SJSA1 (cell line): ENCODE data around the gene CCDC117. TPM values are rescaled to one million over a fixed set of nuclear protein-coding genes. Genes with fewer than 3 reads are reported as not detected.
"Not testable (repeated sequence)": the region's sequence is repeated elsewhere in the genome, so short reads cannot be mapped to it uniquely, and the experiment has no call there.

Experiments used
- DNase-seq, 2 experiments: peaks; one replicate each; pipeline ENCODE4 v3.0.0-alpha.2; 2015 to 2020; ENCODE audit warnings: low spot score in 2 of 2, low read depth in 1 of 2
- H3K27ac ChIP-seq: fragments of 250-450 bp; sonication (Bioruptor Pico); 2 replicates; pipeline ENCODE4 v1.5.1; 2020; ENCODE audit warnings: mild to moderate bottlenecking, moderate library complexity
- H3K27me3 ChIP-seq: fragments of 250-450 bp; sonication (Bioruptor Pico); replicated peaks from 2 replicates; pipeline ENCODE4 v1.5.1; 2020; ENCODE audit warnings: mild to moderate bottlenecking, moderate library complexity
- H3K36me3 ChIP-seq: fragments of 250-450 bp; sonication (Bioruptor Pico); 2 replicates; pipeline ENCODE4 v1.5.1; 2020; ENCODE audit warnings: mild to moderate bottlenecking
- H3K4me1 ChIP-seq: fragments of 250-450 bp; sonication (Bioruptor Pico); replicated peaks from 2 replicates; pipeline ENCODE4 v1.6.1; 2021; ENCODE audit warnings: mild to moderate bottlenecking
- H3K4me3 ChIP-seq: fragments of 250-450 bp; sonication (Bioruptor Pico); 2 replicates; pipeline ENCODE4 v1.5.1; 2020; ENCODE audit warnings: mild to moderate bottlenecking
- H3K9me3 ChIP-seq: fragments of 250-450 bp; sonication (Bioruptor Pico); replicated peaks from 2 replicates; pipeline ENCODE4 v1.5.1; 2020; ENCODE audit warnings: mild to moderate bottlenecking
- total RNA-seq: library from RNA; depleted of rRNA; stranded (reverse); fragments of >200 nt; shearing (Covaris generic); gene quantifications from 2 replicates; pipeline ENCODE4 v1.2.3, GENCODE V29; 2014

The CCDC117 gene
- total RNA-seq, 1 experiment from 2014 or later, result 60.0 TPM

GRCh38 chr22:28819253-28820096, 47.0 kb downstream of the CCDC117 start:
- Histone ChIP-seq H3K36me3 (no peaks in the 10 kb centered on the region; the same call in 1 of the 2 replicates), H3K4me1 (no peaks in the 10 kb centered on the region), H3K27me3 (no peaks in the 10 kb centered on the region), H3K27ac (no peak overlapping the region), H3K9me3 (no peaks in the 10 kb centered on the region), H3K4me3 (no peak overlapping the region)
- DNase-seq, result no peak

GRCh38 chr22:28820885-28821284, 48.4 kb downstream of the CCDC117 start:
- no peaks in the 10 kb centered on the region for H3K27me3 ChIP-seq
- H3K4me3 ChIP-seq, result no peak overlapping the region
- DNase-seq, result no peak
- H3K36me3 ChIP-seq, result no peaks in the 10 kb centered on the region
- no peaks in the 10 kb centered on the region for H3K9me3 ChIP-seq
- H3K27ac ChIP-seq, result no peak overlapping the region
- H3K4me1 ChIP-seq, result no peaks in the 10 kb centered on the region

GRCh38 chr22:28821452-28821851, 49.0 kb downstream of the CCDC117 start:
- Histone ChIP-seq H3K4me3 (no peak overlapping the region), H3K4me1 (no peaks in the 10 kb centered on the region), H3K27ac (no peak overlapping the region), H3K9me3 (no peaks in the 10 kb centered on the region), H3K36me3 (no peaks in the 10 kb centered on the region), H3K27me3 (no peaks in the 10 kb centered on the region)
- DNase-seq, result no peak

- no peak for DNase-seq
- Histone ChIP-seq H3K27me3 (no peaks in the 10 kb centered on the region), H3K4me1 (no peaks in the 10 kb centered on the region), H3K36me3 (no peaks in the 10 kb centered on the region), H3K4me3 (no peak overlapping the region), H3K27ac (no peak overlapping the region), H3K9me3 (no peaks in the 10 kb centered on the region)
Measured at GRCh38 chr22:28822930-28823551, 50.5 kb downstream of the CCDC117 start.

- not testable (repeated sequence) for DNase-seq, H3K4me3 ChIP-seq, H3K27me3 ChIP-seq, H3K27ac ChIP-seq, H3K4me1 ChIP-seq, H3K36me3 ChIP-seq, H3K9me3 ChIP-seq
Measured at GRCh38 chr22:28824455-28824854, 52.0 kb downstream of the CCDC117 start.

GRCh38 chr22:28826430-28826829, 53.9 kb downstream of the CCDC117 start:
- not testable (repeated sequence) for DNase-seq, H3K4me3 ChIP-seq, H3K27ac ChIP-seq, H3K36me3 ChIP-seq, H3K27me3 ChIP-seq, H3K9me3 ChIP-seq, H3K4me1 ChIP-seq

GRCh38 chr22:28826921-28827320, 54.4 kb downstream of the CCDC117 start:
- Histone ChIP-seq H3K4me3 (no peak overlapping the region), H3K36me3 (no peaks in the 10 kb centered on the region), H3K9me3 (no peaks in the 10 kb centered on the region), H3K27me3 (no peaks in the 10 kb centered on the region), H3K4me1 (no peaks in the 10 kb centered on the region), H3K27ac (no peak overlapping the region)
- DNase-seq, result no peak

- Histone ChIP-seq H3K9me3 (no peaks in the 10 kb centered on the region), H3K27ac (no peak overlapping the region), H3K27me3 (no peaks in the 10 kb centered on the region), H3K4me3 (no peak overlapping the region), H3K36me3 (no peaks in the 10 kb centered on the region), H3K4me1 (no peaks in the 10 kb centered on the region)
- peak; percentile 47 to 68 for DNase-seq
Measured at GRCh38 chr22:28829358-28830181, 57.1 kb downstream of the CCDC117 start.

- no peaks in the 10 kb centered on the region for H3K27me3 ChIP-seq
- DNase-seq, result no peak
- H3K36me3 ChIP-seq, result no peaks in the 10 kb centered on the region
- H3K4me3 ChIP-seq, result no peak overlapping the region
- 0 out of 2 replicates have a peak, but pooled peaks cover 2% of the 10 kb centered on the region for H3K9me3 ChIP-seq
- H3K27ac ChIP-seq, result no peak overlapping the region
- H3K4me1 ChIP-seq, result no peaks in the 10 kb centered on the region
Measured at GRCh38 chr22:28830441-28830840, 57.9 kb downstream of the CCDC117 start.

- Histone ChIP-seq H3K9me3 (0 out of 2 replicates have a peak, but pooled peaks cover 2% of the 10 kb centered on the region), H3K4me3 (no peak overlapping the region), H3K27me3 (no peaks in the 10 kb centered on the region), H3K36me3 (no peaks in the 10 kb centered on the region), H3K27ac (no peak overlapping the region), H3K4me1 (no peaks in the 10 kb centered on the region)
- no peak for DNase-seq
Measured at GRCh38 chr22:28831140-28832072, 58.9 kb downstream of the CCDC117 start.

- no peaks in the 10 kb centered on the region for H3K4me1 ChIP-seq
- H3K36me3 ChIP-seq, result no peaks in the 10 kb centered on the region
- no peak overlapping the region for H3K27ac ChIP-seq
- DNase-seq, result no peak
- H3K9me3 ChIP-seq, result 0 out of 2 replicates have a peak, but pooled peaks cover 2% of the 10 kb centered on the region
- H3K27me3 ChIP-seq, result no peaks in the 10 kb centered on the region
- no peak overlapping the region for H3K4me3 ChIP-seq
Measured at GRCh38 chr22:28832731-28833130, 60.2 kb downstream of the CCDC117 start.

- no peak for DNase-seq
- Histone ChIP-seq H3K9me3 (0 out of 2 replicates have a peak, but pooled peaks cover 2% of the 10 kb centered on the region), H3K27ac (no peak overlapping the region), H3K4me1 (no peaks in the 10 kb centered on the region), H3K4me3 (no peak overlapping the region), H3K36me3 (no peaks in the 10 kb centered on the region), H3K27me3 (no peaks in the 10 kb centered on the region)
Measured at GRCh38 chr22:28833276-28833923, 60.9 kb downstream of the CCDC117 start.
